Hepatocyte (in vitro differentiated cells): ENCODE results near the gene WSCD2. TPM values are rescaled to one million over a fixed set of nuclear protein-coding genes. Genes with fewer than 3 reads are reported as not detected.
A peak's percentile ranks its signal among the peaks of the same experiment; 100 is the strongest.

Source experiments
- DNase-seq: peaks from one replicate; pipeline ENCODE4 v3.0.0-alpha.2; 2016; ENCODE audit warnings: low spot score
- H2AFZ ChIP-seq: fragments of 200-600 bp; sonication (generic); 2 replicates; pipeline ENCODE4 v1.6.0; 2016; ENCODE audit warnings: antibody characterized with exemption, mild to moderate bottlenecking
- H3K27ac ChIP-seq: fragments of 200-600 bp; sonication (generic); 2 replicates; pipeline ENCODE4 v1.5.1; 2016; ENCODE audit warnings: mild to moderate bottlenecking
- H3K27me3 ChIP-seq: fragments of 200-600 bp; sonication (generic); 2 replicates; pipeline ENCODE4 v1.6.1; 2016
- H3K36me3 ChIP-seq: fragments of 200-600 bp; sonication (generic); replicated peaks from 2 replicates; pipeline ENCODE4 v1.5.1; 2016; ENCODE audit warnings: low read depth; ENCODE audit not compliant: insufficient read depth
- H3K4me1 ChIP-seq: fragments of 200-600 bp; sonication (generic); 2 replicates; pipeline ENCODE4 v1.5.1; 2016; ENCODE audit warnings: mild to moderate bottlenecking, moderate library complexity; ENCODE audit not compliant: insufficient read depth
- H3K4me2 ChIP-seq: fragments of 200-600 bp; sonication (generic); 2 replicates; pipeline ENCODE4 v1.6.0; 2016
- H3K4me3 ChIP-seq: fragments of 200-600 bp; sonication (generic); 2 replicates; pipeline ENCODE4 v1.5.1; 2016; ENCODE audit warnings: mild to moderate bottlenecking
- H3K79me2 ChIP-seq: fragments of 200-600 bp; sonication (generic); 2 replicates; pipeline ENCODE4 v1.6.0; 2017; ENCODE audit warnings: mild to moderate bottlenecking
- H3K9me2 ChIP-seq: fragments of 200-600 bp; sonication (generic); replicated peaks from 2 replicates; pipeline ENCODE4 v1.6.0; 2017; ENCODE audit warnings: mild to moderate bottlenecking; ENCODE audit not compliant: insufficient read depth
- H3K9me3 ChIP-seq: fragments of 200-600 bp; sonication (generic); 2 replicates; pipeline ENCODE4 v1.5.1; 2016; ENCODE audit warnings: low read depth, mild to moderate bottlenecking
- H4K20me1 ChIP-seq: fragments of 200-600 bp; sonication (generic); 2 replicates; pipeline ENCODE4 v1.6.0; 2016; ENCODE audit warnings: mild to moderate bottlenecking; ENCODE audit not compliant: insufficient read depth, poor library complexity, severe bottlenecking
- CTCF ChIP-seq: fragments of 200-600 bp; sonication (generic); IDR thresholded peaks from 2 replicates; pipeline ENCODE4 v1.5.1; 2016; ENCODE audit warnings: antibody characterized with exemption, mild to moderate bottlenecking; ENCODE audit not compliant: poor library complexity
- EZH2 ChIP-seq: fragments of 200-600 bp; sonication (generic); IDR thresholded peaks from 2 replicates; pipeline ENCODE4 v1.6.1; 2016; ENCODE audit warnings: antibody characterized with exemption, mild to moderate bottlenecking, borderline replicate concordance
- EZH2phosphoT487 ChIP-seq: fragments of 200-600 bp; sonication (generic); IDR thresholded peaks from one replicate; pipeline ENCODE4 v1.6.1; 2018; ENCODE audit warnings: antibody characterized with exemption, mild to moderate bottlenecking, low read depth, moderate library complexity; ENCODE audit not compliant: unreplicated experiment, severe bottlenecking
- WGBS: methylation state at CpG from one replicate; pipeline ENCODE4 v1.1.6; 2016; ENCODE audit warnings: low lambda C conversion rate; ENCODE audit errors: missing lambda C conversion rate; 5-methylcytosine and 5-hydroxymethylcytosine counted together
- polyA plus RNA-seq: library from polyadenylated mRNA; unstranded; fragments of >200 nt; fragmentation: Nextera tagmentation; extraction: Ambion mirVana; gene quantifications from 2 replicates; pipeline ENCODE4 v1.2.1, GENCODE V29; 2016
- total RNA-seq: library from RNA; depleted of rRNA; stranded (reverse); fragments of >200 nt; gene quantifications from 2 replicates; pipeline ENCODE4 v1.2.3, GENCODE V29; 2014

The WSCD2 gene
- total and polyA plus RNA-seq, 2 experiments from 2014 or later = 4.2 to 4.3 TPM

- Histone ChIP-seq H3K4me2 (peak overlapping the region; percentile 86), H3K36me3 (no peaks in the 10 kb centered on the region), H2AFZ (peak overlapping the region; percentile 17), H3K27me3 (peaks cover 56% of the 10 kb centered on the region), H3K9me3 (no peaks in the 10 kb centered on the region), H3K9me2 (no peaks in the 10 kb centered on the region), H4K20me1 (no peaks in the 10 kb centered on the region), H3K4me1 (no peaks in the 10 kb centered on the region), H3K4me3 (no peak overlapping the region), H3K79me2 (no peaks in the 10 kb centered on the region), H3K27ac (no peak overlapping the region)
- no peak for DNase-seq
- WGBS = 84% methylated on average over 10 of the region's 10 CpGs
- TF ChIP-seq EZH2phosphoT487 (no peak), CTCF (no peak), EZH2 (no peak)
Observed at GRCh38 chr12:108128221-108129016, 669 bp upstream of the WSCD2 start.

GRCh38 chr12:108131035-108131434, 1.9 kb downstream of the WSCD2 start:
- H3K4me3 ChIP-seq = no peak overlapping the region
- H3K27me3 ChIP-seq = peaks cover 56% of the 10 kb centered on the region
- no peaks in the 10 kb centered on the region for H3K9me3 ChIP-seq
- WGBS = 94% methylated on average over 3 of the region's 3 CpGs
- no peaks in the 10 kb centered on the region for H3K4me1 ChIP-seq
- no peaks in the 10 kb centered on the region for H3K9me2 ChIP-seq
- peak overlapping the region; percentile 86 for H3K4me2 ChIP-seq
- H3K79me2 ChIP-seq = no peaks in the 10 kb centered on the region
- H2AFZ ChIP-seq = no peak overlapping the region
- no peaks in the 10 kb centered on the region for H3K36me3 ChIP-seq
- H3K27ac ChIP-seq = no peak overlapping the region
- TF ChIP-seq EZH2 (no peak), CTCF (no peak), EZH2phosphoT487 (no peak)
- no peaks in the 10 kb centered on the region for H4K20me1 ChIP-seq
- DNase-seq = no peak

- no peak overlapping the region for H2AFZ ChIP-seq
- no peaks in the 10 kb centered on the region for H3K79me2 ChIP-seq
- H3K4me1 ChIP-seq = no peaks in the 10 kb centered on the region
- 60% methylated on average over 6 of the region's 6 CpGs for WGBS
- no peaks in the 10 kb centered on the region for H4K20me1 ChIP-seq
- peaks cover 50% of the 10 kb centered on the region for H3K27me3 ChIP-seq
- TF ChIP-seq CTCF (no peak), EZH2 (no peak), EZH2phosphoT487 (no peak)
- no peaks in the 10 kb centered on the region for H3K9me3 ChIP-seq
- no peak for DNase-seq
- H3K27ac ChIP-seq = no peak overlapping the region
- H3K4me3 ChIP-seq = no peak overlapping the region
- no peak overlapping the region for H3K4me2 ChIP-seq
- no peaks in the 10 kb centered on the region for H3K9me2 ChIP-seq
- H3K36me3 ChIP-seq = no peaks in the 10 kb centered on the region
Observed at GRCh38 chr12:108131657-108132126, 2.6 kb downstream of the WSCD2 start.
